ENCODE data around the gene PDXK.
"Not testable (repeated sequence)": the region's sequence is repeated elsewhere in the genome, so short reads cannot be mapped to it uniquely, and the experiment has no call there.

The PDXK gene

GRCh38 chr21:43676391-43676790 lies 42.5 kb upstream of the PDXK start:
- Histone ChIP-seq H3K79me2 (ENCODE audit: insufficient read depth, low read length) (0 out of 2 replicates have a peak, but pooled peaks cover 15% of the 10 kb centered on the region), H3K9me3 (ENCODE audit: insufficient read depth, low read length) (no peaks in the 10 kb centered on the region), H3K9ac (ENCODE audit: low read length) (no peak overlapping the region), H3K4me3 (ENCODE audit: insufficient read depth, low read length, poor library complexity, severe bottlenecking) (no peak overlapping the region), H4K20me1 (ENCODE audit: low read depth, low read length) (no peaks in the 10 kb centered on the region; the same call in 1 of the 2 replicates), H3K36me3 (ENCODE audit: low read length) (peaks cover 13% of the 10 kb centered on the region; the same call in 1 of the 2 replicates), H2AFZ (ENCODE audit: low read depth, low read length, severe bottlenecking) (no peak overlapping the region), H3K4me2 (ENCODE audit: low read depth, low read length, poor library complexity, severe bottlenecking) (no peak overlapping the region), H3F3A (ENCODE audit: insufficient read depth) (no peaks in the 10 kb centered on the region), H3K9me2 (replicated peaks; ENCODE audit: insufficient read depth, low read length) (no peaks in the 10 kb centered on the region), H3K27ac (ENCODE audit: low read depth, low read length) (no peak overlapping the region), H3K27me3 (ENCODE audit: low read length) (no peaks in the 10 kb centered on the region)
- TF ChIP-seq EZH2phosphoT487 (conservative IDR thresholded peaks at IDR 0.05; ENCODE audit: low read length) = no peak
- TF ChIP-seq, protein P1, sequence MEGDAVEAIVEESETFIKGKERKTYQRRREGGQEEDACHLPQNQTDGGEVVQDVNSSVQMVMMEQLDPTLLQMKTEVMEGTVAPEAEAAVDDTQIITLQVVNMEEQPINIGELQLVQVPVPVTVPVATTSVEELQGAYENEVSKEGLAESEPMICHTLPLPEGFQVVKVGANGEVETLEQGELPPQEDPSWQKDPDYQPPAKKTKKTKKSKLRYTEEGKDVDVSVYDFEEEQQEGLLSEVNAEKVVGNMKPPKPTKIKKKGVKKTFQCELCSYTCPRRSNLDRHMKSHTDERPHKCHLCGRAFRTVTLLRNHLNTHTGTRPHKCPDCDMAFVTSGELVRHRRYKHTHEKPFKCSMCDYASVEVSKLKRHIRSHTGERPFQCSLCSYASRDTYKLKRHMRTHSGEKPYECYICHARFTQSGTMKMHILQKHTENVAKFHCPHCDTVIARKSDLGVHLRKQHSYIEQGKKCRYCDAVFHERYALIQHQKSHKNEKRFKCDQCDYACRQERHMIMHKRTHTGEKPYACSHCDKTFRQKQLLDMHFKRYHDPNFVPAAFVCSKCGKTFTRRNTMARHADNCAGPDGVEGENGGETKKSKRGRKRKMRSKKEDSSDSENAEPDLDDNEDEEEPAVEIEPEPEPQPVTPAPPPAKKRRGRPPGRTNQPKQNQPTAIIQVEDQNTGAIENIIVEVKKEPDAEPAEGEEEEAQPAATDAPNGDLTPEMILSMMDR (IDR thresholded peaks at IDR 0.05; ENCODE audit: insufficient read depth, low read length, poor library complexity, severe bottlenecking) = no peak

DNA sequence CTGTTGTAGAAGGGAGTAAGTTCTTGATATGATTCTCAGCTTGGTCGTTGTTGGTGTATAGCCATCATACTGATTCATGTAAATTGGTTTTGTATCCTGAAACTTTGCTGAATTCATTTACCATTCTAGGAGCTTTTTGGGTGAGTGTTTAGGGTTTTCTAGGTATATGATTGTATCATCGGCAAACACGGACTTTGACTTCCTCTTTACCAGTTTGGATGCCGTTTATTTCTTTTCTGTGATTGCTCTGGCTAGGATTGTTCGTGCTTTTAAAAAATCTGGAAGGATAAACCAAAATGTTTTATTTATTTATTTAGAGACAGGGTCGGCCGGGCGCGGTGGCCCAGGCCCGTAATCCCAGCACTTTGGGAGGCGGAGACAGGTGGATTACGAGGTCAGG lies 39.0 kb upstream of the PDXK start:
- H3K36me3 ChIP-seq (ENCODE audit: low read length) = peaks cover 20% of the 10 kb centered on the region

DNA sequence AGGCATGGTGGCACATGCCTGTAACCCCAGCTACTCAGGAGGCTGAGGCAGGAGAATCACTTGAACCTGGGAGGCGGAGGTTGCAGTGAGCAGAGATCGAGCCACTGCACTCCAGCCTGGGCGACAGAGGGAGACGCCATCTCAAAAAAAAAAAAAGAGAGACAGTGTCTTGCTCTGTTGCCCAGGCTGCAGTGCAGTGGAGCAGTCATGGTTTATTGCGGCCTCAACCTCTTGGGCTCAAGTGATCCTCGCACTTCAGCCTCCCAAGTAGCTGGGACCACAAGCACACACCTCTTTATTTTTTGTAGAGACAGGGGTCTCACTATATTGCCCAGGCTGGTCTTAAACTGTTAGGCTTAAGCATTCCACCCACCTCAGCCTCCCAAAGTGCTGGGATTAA lies 38.5 kb upstream of the PDXK start:
- Histone ChIP-seq H3K36me3 (ENCODE audit: low read length) (peaks cover 24% of the 10 kb centered on the region), H3K79me2 (ENCODE audit: insufficient read depth, low read length) (0 out of 2 replicates have a peak, but pooled peaks cover 15% of the 10 kb centered on the region)
- not testable (repeated sequence) for H3K9me2 ChIP-seq (replicated peaks; ENCODE audit: insufficient read depth, low read length); H3K4me2 ChIP-seq (ENCODE audit: low read depth, low read length, poor library complexity, severe bottlenecking); H4K20me1 ChIP-seq (ENCODE audit: low read depth, low read length); H3K4me3 ChIP-seq (ENCODE audit: insufficient read depth, low read length, poor library complexity, severe bottlenecking); H3K9ac ChIP-seq (ENCODE audit: low read length); H3K27me3 ChIP-seq (ENCODE audit: low read length); H2AFZ ChIP-seq (ENCODE audit: low read depth, low read length, severe bottlenecking); H3F3A ChIP-seq (ENCODE audit: insufficient read depth); H3K27ac ChIP-seq (ENCODE audit: low read depth, low read length); H3K9me3 ChIP-seq (ENCODE audit: insufficient read depth, low read length)

More for the DNA sequence above, 39.0 kb upstream of the PDXK start:
- no peak for TF ChIP-seq EZH2phosphoT487 (conservative IDR thresholded peaks at IDR 0.05; ENCODE audit: low read length)
- TF ChIP-seq, protein P1 (IDR thresholded peaks at IDR 0.05; ENCODE audit: insufficient read depth, low read length, poor library complexity, severe bottlenecking) = no peak
- no peak overlapping the region for H3K4me3 ChIP-seq (ENCODE audit: insufficient read depth, low read length, poor library complexity, severe bottlenecking)
- no peaks in the 10 kb centered on the region for H3K9me3 ChIP-seq (ENCODE audit: insufficient read depth, low read length)
- no peak overlapping the region for H2AFZ ChIP-seq (ENCODE audit: low read depth, low read length, severe bottlenecking)
- H3K9me2 ChIP-seq (replicated peaks; ENCODE audit: insufficient read depth, low read length) = no peaks in the 10 kb centered on the region
- no peaks in the 10 kb centered on the region for H3F3A ChIP-seq (ENCODE audit: insufficient read depth)
- H3K27me3 ChIP-seq (ENCODE audit: low read length) = no peaks in the 10 kb centered on the region
- no peak overlapping the region for H3K4me2 ChIP-seq (ENCODE audit: low read depth, low read length, poor library complexity, severe bottlenecking)
- no peak overlapping the region for H3K27ac ChIP-seq (ENCODE audit: low read depth, low read length)
- 0 out of 2 replicates have a peak, but pooled peaks cover 15% of the 10 kb centered on the region for H3K79me2 ChIP-seq (ENCODE audit: insufficient read depth, low read length)
- no peak overlapping the region for H3K9ac ChIP-seq (ENCODE audit: low read length)
- no peaks in the 10 kb centered on the region; the same call in 1 of the 2 replicates for H4K20me1 ChIP-seq (ENCODE audit: low read depth, low read length)

DNA sequence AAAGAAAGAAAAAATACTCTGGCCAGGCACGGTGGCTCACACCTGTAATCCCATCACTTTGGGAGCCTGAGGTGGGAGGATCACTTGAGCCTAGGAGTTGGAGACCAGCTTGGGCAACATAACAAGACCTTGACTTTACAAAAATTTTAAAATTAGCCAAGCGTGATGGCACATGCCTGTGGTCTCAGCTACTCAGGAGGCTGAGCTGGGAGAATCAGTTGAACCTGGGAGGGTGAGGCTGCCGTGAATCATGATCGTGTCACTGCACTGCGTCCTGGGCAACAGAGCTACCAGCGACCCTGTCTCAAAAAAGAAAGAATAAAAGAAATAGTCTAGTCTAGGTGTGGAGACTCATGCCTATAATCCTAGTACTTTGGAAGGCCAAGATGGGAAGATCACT lies 37.3 kb upstream of the PDXK start:
- H3K36me3 ChIP-seq (ENCODE audit: low read length) = peaks cover 25% of the 10 kb centered on the region

More for the DNA sequence above, 37.3 kb upstream of the PDXK start:
- no peaks in the 10 kb centered on the region for H3K9me3 ChIP-seq (ENCODE audit: insufficient read depth, low read length)
- 0 out of 2 replicates have a peak, but pooled peaks cover 15% of the 10 kb centered on the region for H3K79me2 ChIP-seq (ENCODE audit: insufficient read depth, low read length)
- no peak overlapping the region for H3K4me2 ChIP-seq (ENCODE audit: low read depth, low read length, poor library complexity, severe bottlenecking)
- no peaks in the 10 kb centered on the region; the same call in 1 of the 2 replicates for H4K20me1 ChIP-seq (ENCODE audit: low read depth, low read length)
- no peak overlapping the region for H3K27ac ChIP-seq (ENCODE audit: low read depth, low read length)
- TF ChIP-seq EZH2phosphoT487 (conservative IDR thresholded peaks at IDR 0.05; ENCODE audit: low read length) = no peak
- TF ChIP-seq, protein P1 (IDR thresholded peaks at IDR 0.05; ENCODE audit: insufficient read depth, low read length, poor library complexity, severe bottlenecking) = no peak
- H3F3A ChIP-seq (ENCODE audit: insufficient read depth) = no peaks in the 10 kb centered on the region
- no peaks in the 10 kb centered on the region for H3K27me3 ChIP-seq (ENCODE audit: low read length)
- H2AFZ ChIP-seq (ENCODE audit: low read depth, low read length, severe bottlenecking) = no peak overlapping the region
- no peaks in the 10 kb centered on the region for H3K9me2 ChIP-seq (replicated peaks; ENCODE audit: insufficient read depth, low read length)
- no peak overlapping the region for H3K4me3 ChIP-seq (ENCODE audit: insufficient read depth, low read length, poor library complexity, severe bottlenecking)
- H3K9ac ChIP-seq (ENCODE audit: low read length) = no peak overlapping the region
